Ishikawa (cell line): ENCODE results near the gene ANKUB1.
A peak's percentile ranks its signal among the peaks of the same experiment; 100 is the strongest.

Source experiments
- CEBPB ChIP-seq: IDR thresholded peaks from 2 replicates; pipeline ENCODE4 v1.6.1; 2012
- CREB1 ChIP-seq: IDR thresholded peaks from 2 replicates; pipeline ENCODE4 v1.6.1; 2012; ENCODE audit warnings: low read depth
- EGR1 ChIP-seq: IDR thresholded peaks from 2 replicates; pipeline ENCODE4 v1.6.1; 2012
- EP300 ChIP-seq: IDR thresholded peaks from 2 replicates; pipeline ENCODE4 v1.6.1; 2012; ENCODE audit warnings: borderline replicate concordance
- FOXM1 ChIP-seq: IDR thresholded peaks from 2 replicates; pipeline ENCODE4 v1.6.1; 2012; ENCODE audit warnings: low read depth, borderline replicate concordance
- NFIC ChIP-seq: IDR thresholded peaks from 2 replicates; pipeline ENCODE4 v1.6.1; 2012
- RAD21 ChIP-seq: IDR thresholded peaks from 2 replicates; pipeline ENCODE4 v1.6.1; 2012; ENCODE audit warnings: low read depth
- TAF1 ChIP-seq: IDR thresholded peaks from 2 replicates; pipeline ENCODE4 v1.6.1; 2012; ENCODE audit warnings: low read depth, mild to moderate bottlenecking
- TCF12 ChIP-seq: IDR thresholded peaks from 2 replicates; pipeline ENCODE4 v1.6.1; 2012; ENCODE audit warnings: low read depth
- TEAD4 ChIP-seq: IDR thresholded peaks from 2 replicates; pipeline ENCODE4 v1.6.1; 2012
- YY1 ChIP-seq: IDR thresholded peaks from 2 replicates; pipeline ENCODE4 v1.6.1; 2012; ENCODE audit warnings: low read depth
- ZBTB7A ChIP-seq: IDR thresholded peaks from 2 replicates; pipeline ENCODE4 v1.6.1; 2012; ENCODE audit warnings: low read depth
- TF ChIP-seq, protein P1 (sequence below): IDR thresholded peaks from 2 replicates; pipeline ENCODE4 v1.6.1; 2012; ENCODE audit warnings: low read depth, mild to moderate bottlenecking
- TF ChIP-seq, protein P2 (sequence below): IDR thresholded peaks from 2 replicates; pipeline ENCODE4 v1.6.1; 2012
- TF ChIP-seq, protein P3 (sequence below): IDR thresholded peaks from 2 replicates; pipeline ENCODE4 v1.6.1; 2012

Gene ANKUB1

DNA sequence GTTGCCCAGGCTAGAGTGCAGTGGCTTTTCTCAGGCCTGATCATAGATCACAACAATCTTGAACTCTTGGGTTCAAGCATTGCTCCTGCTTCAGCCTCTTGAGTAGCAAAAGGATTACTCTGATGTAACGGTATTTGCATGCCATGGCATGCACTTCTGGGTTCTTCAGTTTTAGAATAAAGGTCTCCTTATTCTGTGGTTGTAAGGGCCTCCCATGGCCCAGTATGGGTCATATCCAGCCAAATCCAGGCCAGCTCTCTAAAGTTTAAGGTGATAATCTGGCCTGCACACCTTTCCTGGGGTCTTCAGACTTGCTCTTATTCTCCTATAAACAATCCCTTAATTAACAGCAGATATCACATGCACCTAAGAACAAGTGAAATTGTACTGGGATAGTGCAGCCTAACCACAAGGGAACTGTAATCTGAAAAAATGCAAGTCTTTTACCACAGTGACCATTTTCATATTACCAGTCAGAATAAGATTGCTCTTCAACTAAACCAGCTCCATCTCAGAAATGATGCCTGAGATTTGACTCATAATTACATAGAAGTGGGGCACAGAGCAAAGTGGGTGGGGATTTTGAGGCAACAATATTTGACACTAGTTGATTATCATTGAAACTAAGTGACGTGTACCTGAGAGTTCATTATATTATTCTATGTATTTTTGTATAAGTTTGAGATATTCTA, 65.5 kb downstream of the ANKUB1 start:
- TF ChIP-seq EP300, result no peak
- no peak for TF ChIP-seq CEBPB

DNA sequence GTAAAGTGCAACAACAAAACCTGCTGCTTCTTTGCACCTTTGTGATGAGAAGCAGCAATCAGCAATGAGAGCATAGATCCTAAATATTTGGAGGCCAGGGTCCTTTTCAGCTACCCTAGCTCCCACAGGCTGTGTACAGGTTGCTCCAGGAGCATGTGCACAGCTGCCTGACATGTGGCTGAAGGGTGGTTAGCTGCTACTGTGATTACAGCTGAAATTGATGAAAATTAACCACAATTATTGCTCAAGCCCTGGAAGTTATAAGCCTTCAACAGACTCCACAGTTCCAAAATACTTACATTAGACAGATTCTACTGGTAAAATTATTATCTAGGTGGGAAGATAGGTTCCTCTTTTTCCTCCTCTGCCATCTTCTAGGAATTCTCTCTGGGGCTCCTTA, 68.6 kb downstream of the ANKUB1 start:
- TF ChIP-seq EP300, result no peak
- no peak for TF ChIP-seq YY1
- no peak for TF ChIP-seq CREB1
- TF ChIP-seq TAF1, result no peak
- TF ChIP-seq, protein P1, sequence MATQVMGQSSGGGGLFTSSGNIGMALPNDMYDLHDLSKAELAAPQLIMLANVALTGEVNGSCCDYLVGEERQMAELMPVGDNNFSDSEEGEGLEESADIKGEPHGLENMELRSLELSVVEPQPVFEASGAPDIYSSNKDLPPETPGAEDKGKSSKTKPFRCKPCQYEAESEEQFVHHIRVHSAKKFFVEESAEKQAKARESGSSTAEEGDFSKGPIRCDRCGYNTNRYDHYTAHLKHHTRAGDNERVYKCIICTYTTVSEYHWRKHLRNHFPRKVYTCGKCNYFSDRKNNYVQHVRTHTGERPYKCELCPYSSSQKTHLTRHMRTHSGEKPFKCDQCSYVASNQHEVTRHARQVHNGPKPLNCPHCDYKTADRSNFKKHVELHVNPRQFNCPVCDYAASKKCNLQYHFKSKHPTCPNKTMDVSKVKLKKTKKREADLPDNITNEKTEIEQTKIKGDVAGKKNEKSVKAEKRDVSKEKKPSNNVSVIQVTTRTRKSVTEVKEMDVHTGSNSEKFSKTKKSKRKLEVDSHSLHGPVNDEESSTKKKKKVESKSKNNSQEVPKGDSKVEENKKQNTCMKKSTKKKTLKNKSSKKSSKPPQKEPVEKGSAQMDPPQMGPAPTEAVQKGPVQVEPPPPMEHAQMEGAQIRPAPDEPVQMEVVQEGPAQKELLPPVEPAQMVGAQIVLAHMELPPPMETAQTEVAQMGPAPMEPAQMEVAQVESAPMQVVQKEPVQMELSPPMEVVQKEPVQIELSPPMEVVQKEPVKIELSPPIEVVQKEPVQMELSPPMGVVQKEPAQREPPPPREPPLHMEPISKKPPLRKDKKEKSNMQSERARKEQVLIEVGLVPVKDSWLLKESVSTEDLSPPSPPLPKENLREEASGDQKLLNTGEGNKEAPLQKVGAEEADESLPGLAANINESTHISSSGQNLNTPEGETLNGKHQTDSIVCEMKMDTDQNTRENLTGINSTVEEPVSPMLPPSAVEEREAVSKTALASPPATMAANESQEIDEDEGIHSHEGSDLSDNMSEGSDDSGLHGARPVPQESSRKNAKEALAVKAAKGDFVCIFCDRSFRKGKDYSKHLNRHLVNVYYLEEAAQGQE, result no peak
- no peak for TF ChIP-seq FOXM1
- TF ChIP-seq EGR1, result no peak
- no peak for TF ChIP-seq CEBPB
- no peak for TF ChIP-seq ZBTB7A
- TF ChIP-seq, protein P2, sequence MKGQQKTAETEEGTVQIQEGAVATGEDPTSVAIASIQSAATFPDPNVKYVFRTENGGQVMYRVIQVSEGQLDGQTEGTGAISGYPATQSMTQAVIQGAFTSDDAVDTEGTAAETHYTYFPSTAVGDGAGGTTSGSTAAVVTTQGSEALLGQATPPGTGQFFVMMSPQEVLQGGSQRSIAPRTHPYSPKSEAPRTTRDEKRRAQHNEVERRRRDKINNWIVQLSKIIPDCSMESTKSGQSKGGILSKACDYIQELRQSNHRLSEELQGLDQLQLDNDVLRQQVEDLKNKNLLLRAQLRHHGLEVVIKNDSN, result no peak
- no peak for TF ChIP-seq RAD21

DNA sequence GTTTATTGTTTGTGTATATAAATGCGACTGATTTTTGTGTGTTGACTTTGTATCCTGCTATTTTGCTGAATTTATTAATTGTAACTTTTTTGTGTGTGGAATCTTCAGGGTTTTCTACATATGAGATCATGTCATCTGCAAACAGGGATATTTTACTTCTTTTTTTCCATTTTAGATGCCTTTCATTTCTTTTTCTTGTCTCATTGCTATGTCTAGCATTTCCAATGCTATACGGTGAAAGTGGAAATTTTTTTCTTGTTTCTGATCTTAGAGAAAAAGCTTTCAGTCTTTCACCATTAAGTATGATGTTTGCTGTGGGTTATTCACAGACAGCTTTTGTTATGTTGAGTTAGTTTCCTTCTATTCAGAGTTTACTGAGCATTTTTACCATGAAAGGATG, 71.4 kb downstream of the ANKUB1 start:
- TF ChIP-seq ZBTB7A (no peak), EP300 (no peak), FOXM1 (no peak), YY1 (no peak), CREB1 (no peak), RAD21 (no peak), CEBPB (no peak), TCF12 (no peak)
- TF ChIP-seq, protein P3, sequence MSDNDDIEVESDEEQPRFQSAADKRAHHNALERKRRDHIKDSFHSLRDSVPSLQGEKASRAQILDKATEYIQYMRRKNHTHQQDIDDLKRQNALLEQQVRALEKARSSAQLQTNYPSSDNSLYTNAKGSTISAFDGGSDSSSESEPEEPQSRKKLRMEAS, result no peak
- TF ChIP-seq, protein P1, result no peak

DNA sequence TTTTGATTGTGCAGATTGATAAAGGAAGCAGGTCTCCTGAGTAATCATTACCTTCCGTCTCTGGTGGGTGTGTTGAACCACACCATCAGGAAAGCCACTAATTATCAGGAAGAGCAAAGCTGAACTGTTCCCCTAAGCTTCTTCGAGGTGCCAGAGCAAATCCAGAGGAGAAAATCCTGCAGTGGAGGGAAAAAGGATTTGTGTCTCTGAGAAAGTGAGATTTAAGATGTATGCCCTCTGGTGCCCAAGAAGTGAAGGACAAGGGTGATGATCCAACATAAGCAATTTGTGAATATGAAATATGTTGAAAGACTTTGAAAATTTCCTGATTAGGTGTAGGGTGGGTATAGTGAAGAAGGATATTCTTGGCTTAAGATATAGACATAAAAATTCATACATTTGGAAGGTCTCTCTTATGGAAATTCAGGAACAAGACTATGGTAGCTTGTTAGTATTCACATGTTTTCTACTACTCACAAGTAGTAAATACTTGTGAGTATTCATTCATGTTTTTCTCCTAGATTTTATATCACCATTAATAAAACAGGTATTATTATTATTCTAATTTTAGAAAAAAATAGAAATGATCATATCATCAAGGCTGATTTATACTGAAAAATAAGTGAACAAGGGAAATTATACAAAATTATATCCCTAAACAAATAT, 74.8 kb downstream of the ANKUB1 start:
- TF ChIP-seq, protein P3, result peak; percentile 28; the same call in 1 of the 2 replicates
- TF ChIP-seq NFIC (no peak), EP300 (no peak), CEBPB (no peak), EGR1 (no peak), FOXM1 (no peak), CREB1 (no peak), RAD21 (peak; percentile 78)
- TF ChIP-seq, protein P2, result no peak

DNA sequence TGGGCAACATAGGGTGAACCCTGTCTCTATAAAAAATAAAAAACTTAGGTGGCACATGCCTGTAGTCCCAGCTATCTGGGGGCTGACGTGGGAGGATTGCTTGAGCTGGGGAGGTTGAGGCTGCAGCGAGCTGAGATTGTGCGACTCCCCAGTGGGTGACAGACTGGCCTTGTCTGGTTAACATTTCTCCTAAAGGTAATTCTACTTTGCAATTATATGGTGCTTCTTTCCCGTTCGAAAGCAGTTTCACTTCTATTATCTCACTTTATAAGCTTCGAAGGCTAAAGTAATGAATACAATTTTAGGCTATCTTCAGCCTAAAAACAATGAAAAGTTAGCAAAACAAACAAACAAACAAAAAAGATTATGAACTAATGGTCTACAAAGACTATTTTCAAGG, 75.4 kb downstream of the ANKUB1 start:
- TF ChIP-seq ZBTB7A (no peak), FOXM1 (no peak), TAF1 (no peak), TEAD4 (no peak), TCF12 (no peak), RAD21 (no peak)
- TF ChIP-seq, protein P2, result no peak
